Activated CD8-positive, alpha-beta memory T cell treated with anti-CD3 and anti-CD28 coated beads for 4 hours (primary cell): ENCODE data around the gene CLEC18A.
"Not testable (repeated sequence)": the region's sequence is repeated elsewhere in the genome, so short reads cannot be mapped to it uniquely, and the experiment has no call there.

Experiments used
- DNase-seq, 2 donors: peaks; one replicate each; pipeline ENCODE4 v3.0.0-alpha.2; 2020; ENCODE audit warnings: low read depth in 2 of 2

Gene CLEC18A

DNA sequence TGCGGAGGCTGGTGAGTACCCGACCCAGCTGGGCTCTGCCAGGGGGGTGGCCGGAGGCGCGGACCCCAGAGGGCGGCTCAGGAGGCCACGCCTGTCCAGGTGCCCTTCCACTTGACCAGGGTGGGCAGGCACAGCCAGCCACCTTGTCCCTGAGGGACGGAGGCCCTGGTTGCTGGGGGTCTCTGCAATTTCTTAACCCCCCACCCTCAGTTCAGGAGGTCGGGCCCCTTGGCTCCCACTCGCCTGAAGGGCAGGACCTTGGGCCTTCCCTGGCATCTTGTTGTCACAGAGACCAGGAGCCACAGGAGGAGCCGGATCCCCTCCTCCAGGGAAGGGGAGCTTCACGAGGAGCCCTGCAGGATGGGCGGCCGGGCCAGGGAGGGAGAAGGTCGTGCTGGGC is 982 bp downstream of the CLEC18A start:
- not testable (repeated sequence) for DNase-seq

DNA sequence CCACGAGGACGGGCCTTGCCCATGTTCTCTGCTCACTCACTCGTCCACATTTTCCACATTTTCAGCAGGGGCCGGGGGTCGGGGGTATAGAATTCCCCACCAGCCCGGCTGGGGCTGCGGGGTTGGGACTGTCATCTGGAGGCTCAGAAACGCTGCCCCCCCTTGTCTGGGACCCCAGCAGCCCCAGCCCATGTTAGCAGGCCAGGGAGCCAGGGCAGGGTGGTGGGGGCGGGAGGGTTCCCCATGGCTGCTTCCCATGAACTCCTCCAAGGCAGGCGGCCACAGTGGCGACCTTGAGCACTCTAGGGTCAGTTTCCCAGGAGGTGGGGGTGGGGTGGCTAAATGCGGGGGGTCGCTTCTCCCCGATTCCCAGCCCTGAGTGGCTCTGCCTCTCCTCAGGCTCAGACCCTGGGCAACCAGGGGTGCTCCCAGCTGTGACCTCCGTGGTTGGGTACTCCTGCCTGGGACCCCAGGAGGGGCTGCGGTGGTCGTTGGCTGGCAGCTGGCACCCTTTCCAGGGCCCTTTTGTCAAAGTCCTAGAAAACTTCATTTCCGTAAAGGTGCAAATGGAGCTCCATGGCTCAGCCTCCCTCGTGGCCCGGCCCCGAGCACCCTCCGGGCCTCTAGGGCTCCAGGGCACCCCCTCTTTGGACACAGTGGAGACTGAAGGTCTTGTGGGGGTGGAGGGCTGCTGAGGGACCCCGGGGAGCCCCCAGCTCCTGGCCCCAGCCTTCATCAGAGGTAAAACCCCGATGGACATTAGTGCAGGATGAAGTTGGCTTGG is 1.6 kb downstream of the CLEC18A start:
- DNase-seq = not testable (repeated sequence)

DNA sequence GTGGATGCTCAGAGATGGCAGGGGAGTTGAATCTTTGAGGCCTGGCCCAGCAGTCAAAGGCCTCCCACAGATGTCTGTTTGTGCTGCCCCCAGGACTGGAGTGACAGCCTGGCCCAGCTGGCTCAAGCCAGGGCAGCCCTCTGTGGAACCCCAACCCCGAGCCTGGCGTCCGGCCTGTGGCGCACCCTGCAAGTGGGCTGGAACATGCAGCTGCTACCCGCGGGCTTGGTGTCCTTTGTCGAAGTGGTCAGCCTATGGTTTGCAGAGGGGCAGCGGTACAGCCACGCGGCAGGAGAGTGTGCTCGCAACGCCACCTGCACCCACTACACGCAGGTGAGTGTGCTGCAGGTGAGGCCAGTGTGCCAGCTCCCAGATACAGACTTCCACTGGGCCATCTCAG is 3.1 kb downstream of the CLEC18A start:
- not testable (repeated sequence) for DNase-seq

DNA sequence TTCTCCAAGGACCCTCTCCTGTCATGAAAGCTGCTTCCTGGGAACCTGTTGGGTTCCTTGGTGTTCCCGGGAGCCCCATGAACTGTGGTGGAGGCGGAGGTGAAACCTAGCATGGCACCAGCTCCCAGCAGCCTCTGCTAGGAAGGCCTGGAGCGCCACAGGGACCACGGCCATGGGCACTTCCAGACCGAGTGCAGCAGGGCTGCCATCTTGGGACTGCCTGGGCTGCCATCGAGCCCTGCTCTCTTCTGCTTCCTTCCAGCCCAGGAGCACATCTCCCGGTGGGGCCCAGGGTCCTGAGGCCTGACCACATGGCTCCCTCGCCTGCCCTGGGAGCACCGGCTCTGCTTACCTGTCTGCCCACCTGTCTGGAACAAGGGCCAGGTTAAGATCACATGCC is 12.2 kb downstream of the CLEC18A start:
- DNase-seq = not testable (repeated sequence)

DNA sequence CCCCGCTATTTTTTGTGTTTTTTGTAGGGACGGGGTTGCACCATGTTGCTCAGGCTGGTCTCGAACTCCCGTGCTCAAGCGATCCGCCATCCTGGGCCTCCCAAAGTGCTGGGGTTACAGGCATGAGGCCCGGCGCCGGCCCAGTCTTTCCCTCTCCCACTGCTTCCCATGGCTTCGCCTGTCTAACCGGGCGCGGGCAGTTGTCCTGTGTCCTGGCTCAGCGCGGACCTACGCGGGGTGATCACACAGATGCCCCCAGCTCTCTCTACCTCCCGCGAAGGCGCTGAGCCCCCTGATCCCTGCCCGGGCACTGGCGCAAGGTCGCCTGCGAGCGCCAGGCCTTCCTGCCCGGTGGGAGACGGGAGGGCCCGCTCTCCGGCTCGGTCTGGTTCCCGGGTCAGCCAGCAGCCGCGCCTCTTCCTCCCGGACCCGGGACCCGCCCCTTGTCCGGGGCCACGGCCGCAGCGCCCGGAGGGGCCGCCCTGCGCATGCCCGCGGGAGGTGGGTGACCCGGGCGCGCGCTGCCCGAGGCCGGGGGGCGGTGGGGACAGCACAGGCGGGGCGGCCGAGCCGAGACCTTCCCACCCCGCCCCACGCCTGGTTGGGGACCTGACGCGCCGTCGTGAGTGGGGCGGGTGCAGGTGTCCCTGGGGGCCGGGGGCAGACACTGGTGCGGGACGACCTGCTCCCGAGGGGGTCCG is 14.0 kb downstream of the CLEC18A start:
- not testable (repeated sequence) for DNase-seq

DNA sequence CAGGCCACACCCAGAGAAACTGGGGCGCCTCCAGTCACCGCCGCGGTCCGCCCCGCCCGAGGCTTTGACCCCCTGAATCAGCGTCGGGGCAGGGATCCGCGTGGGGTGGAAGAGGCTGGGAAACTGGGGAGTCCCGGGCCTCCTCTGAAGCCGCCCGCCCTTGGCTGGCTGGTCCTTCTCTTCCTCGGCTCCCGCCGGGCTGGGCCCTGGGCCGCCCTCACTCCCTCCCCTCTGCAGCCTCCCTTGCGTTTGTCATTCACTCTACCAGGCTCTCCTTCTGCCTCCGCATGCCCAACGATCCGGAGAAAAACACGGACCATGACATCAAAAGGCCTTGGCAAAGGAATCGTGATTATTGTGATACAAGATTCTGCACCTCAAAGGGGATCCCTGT is 14.5 kb downstream of the CLEC18A start:
- not testable (repeated sequence) for DNase-seq

DNA sequence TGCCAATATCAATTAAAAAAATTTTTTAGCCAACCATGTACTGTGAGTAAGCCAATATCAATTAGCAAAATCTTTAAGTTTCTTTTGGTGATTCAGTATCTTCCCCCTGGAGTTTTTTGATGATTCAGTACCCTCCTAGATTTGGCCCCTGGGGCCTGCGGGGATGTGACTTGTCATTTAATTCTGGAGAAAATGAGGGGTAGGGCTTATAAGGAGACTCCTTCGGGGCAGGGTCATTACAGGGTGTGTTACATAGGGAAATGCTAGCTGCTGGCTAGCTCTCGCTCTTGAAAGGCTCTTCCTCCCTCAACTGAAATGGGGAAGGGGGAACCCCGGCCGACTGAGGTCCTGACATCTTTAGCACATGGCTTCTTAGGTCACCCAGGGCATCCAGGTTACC is 16.6 kb downstream of the CLEC18A start:
- DNase-seq = not testable (repeated sequence)

DNA sequence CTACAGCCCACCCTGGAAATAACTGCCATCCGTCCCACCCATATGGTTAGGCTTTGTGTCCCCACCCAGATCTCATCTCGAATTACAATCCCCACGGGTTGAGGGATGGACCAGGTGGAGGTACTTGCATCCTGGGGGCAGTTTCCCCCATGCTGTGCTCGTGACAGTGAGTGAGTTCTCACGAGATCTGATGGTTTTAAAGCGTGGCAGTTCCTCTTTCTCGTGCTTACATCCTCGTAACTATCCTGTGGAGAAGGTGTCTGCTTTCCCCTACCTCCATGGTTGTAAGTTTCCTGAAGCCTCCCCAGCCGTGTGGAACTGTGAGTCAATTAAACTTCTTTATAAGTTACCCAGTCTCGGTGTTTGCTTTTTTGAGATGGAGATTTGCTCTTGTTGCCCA is 17.0 kb downstream of the CLEC18A start:
- DNase-seq = not testable (repeated sequence)

DNA sequence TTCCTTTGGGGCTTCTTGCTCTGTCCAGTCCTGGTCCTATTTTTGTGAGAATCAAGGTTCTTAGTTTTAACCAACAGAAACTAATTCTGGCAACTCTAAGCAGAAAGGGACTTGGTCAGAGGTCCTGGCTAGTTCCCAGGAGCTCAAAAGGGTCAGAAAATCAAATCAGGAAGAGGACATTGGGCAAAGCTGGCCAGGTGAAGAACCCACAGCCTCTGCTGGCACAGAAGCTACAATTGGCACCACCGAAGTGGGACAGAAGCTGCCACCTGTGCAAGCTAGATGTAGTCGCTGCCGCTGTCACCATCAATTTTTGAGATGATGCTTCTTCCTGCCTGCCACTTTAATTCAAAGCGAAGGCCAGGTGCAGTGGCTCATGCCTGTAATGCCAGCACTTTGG is 18.5 kb downstream of the CLEC18A start:
- not testable (repeated sequence) for DNase-seq

DNA sequence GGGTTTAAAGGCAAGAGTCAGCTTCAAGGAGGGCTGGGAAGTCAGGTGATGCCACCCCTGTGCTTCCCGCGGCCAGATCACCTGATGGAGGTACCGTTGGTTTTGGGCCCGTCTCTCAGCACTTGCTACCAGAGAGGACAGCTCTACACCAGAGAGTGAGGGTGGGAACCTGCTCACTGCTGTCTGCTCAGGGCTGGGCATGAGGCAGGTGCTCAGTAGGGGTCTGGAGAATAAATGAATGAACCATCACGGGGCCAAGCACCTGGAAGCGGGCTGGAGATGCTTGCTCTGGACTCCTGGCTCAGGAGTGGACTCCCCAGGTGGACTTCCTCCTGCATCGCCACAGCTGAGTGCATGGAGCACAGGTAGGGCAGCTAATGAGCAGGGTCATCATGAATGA is 21.0 kb downstream of the CLEC18A start:
- not testable (repeated sequence) for DNase-seq

DNA sequence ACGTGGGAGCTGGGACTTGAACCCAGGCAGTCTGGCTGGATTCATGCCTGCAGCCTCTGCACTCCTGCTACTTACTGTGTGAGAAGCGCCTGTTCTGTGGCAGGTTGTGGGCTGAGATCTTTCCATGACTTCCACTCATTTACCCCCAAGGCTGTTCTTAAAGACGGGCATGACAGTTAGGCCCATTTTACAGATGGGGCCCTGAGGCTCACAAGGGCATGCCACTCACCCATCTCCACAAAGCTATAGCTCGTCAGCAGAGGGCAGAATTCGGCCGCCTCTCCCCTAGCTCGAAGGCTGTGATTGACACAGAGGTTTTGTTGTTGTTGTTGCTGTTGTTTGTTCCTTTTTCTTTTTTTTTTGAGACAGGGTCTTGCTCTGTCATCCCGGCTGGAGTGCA is 21.8 kb downstream of the CLEC18A start:
- not testable (repeated sequence) for DNase-seq

DNA sequence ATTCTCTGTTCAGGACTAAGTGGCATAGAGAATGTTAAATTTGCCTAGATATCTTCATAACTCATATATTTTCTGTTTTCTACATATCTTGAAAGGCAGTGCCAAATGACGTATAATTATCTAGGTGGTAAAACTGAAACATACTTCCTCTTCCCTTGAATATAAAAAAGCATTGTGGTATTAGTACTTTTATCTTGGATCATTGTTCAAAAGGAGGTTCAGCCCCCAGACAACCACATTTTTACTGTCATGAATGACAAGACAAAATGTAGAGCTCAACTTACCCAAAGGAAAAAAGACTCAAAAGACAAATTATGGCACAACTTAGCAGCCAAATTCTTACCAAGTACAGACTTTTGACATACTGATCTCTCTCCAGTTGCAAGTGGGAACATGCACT is 34.1 kb downstream of the CLEC18A start:
- DNase-seq = not testable (repeated sequence)

DNA sequence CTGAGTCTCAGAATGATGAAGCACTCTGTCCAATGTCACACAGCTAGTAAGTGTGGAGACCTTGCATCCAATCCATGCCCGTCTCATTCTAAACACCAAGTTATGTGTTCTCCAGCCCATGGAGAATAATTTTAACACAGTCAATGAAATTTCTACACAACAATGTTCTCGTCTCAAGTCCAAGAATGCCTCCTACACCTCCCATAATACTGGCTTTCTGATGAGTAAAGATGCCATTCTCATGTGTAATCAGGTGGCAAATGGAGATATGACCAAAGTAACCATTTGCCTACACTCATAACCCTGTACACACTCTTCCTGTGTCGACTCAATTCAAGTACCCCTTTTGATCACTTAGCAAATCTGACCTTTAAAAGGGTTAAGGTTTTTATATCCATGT is 46.8 kb downstream of the CLEC18A start:
- DNase-seq = not testable (repeated sequence)

DNA sequence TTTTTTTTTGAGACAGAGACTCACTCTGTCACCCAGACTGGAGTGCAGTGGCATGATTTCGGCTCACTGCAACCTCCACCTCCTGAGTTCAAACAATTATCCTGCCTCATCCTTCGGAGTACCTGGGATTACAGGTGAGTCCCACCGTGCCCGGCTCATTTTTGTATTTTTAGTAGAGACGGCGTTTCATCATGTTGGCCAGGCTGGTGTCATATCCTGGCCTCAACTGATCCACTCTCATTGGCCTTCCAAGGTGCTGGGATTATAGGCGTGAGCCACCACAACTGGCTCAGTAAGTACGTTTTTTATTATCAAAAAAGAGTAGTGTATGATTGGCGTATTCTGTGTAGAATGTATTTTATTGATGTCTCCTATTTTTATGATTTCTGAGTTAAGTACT is 48.7 kb downstream of the CLEC18A start:
- not testable (repeated sequence) for DNase-seq

DNA sequence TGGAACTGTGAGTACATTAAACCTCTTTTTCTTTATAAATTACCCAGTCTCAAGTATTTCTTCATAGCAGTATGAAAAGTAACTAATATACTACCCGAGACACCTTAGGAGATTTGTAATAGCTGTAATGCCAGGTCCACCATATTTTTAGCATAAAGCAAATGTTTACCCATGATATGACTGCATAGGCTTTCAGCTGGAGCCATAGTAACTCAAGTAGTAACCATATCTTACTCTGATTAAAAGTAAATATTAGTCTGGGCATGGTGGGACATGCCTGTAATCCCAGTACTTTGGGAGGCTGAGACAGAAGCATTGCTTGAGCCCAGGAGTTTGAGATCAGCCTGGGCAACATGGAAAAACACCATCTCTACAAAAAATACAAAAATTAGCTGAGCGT is 52.4 kb downstream of the CLEC18A start:
- not testable (repeated sequence) for DNase-seq

DNA sequence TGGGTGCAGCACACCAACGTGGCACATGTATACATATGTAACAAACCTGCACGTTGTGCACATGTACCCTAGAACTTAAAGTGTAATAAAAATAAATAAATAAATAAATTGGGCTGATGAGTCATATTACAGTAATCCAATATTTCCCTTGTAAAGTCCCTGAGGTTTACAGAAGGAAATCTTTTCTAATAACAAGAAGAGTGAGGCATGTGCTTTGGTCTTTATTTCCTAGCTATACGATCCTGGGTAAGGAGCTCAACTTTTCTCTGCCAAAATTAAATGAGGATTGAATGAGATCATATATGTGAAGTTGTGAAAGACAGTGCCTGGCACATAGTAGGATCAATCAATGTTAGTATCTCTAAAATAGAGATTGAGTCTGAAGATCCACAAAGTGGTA is 57.5 kb downstream of the CLEC18A start:
- DNase-seq = not testable (repeated sequence)

DNA sequence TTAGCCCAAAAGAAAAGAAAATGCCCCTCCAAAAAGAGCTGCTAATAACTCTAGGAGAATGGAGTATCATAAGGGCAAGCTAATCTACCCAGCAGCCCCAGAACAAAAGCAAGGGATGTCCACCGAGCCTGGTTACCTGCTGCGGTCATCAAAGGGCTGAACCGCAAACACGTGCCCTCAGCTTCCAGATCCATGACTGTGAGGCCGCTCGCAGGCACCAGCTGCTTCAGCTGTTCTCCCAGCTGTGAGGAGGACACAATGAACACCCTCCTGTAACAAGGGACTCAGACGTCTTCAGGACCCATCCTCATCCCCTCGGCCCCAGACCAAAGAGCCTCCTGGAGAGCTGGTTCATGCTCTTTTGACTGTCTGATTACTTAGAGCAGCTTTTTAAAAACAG is 59.5 kb downstream of the CLEC18A start:
- not testable (repeated sequence) for DNase-seq

DNA sequence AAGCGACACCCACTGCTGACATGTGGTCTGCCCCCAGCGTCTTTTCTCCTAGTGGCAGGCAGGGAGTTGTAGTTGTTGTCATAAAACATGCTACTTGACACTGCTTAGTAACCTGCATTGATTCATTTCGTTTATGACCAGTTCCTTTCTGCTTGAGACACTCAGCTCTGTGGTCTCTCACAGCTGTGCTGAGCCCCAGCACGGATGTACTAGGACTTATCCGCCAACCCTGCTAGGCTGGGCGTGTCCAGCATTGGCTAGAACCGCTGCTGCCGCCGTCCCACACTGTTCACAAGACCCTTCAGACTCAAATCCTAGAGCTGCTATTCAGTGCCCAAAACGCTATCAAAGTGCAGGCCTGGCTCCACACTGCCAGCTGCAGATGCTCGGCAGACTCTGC is 60.0 kb downstream of the CLEC18A start:
- not testable (repeated sequence) for DNase-seq

DNA sequence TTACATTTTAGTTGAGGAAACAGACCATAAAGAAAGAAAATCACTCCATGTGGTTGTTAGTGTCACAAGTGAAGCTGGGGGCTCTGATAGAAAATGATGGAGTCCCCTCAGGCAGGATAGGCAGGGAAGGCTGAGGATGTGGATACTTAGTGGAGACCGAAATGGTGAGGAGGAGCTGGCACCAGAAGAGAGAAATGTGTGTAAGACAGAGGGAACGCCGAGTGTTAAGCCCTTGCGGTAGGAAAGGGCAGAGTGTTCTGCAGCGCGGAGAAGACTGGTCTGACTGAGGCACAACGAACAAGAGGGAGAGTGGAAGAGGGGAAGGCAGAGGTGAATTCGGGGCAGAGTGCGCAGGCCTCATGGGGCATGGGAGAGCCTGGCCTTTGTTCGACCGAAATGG is 61.2 kb downstream of the CLEC18A start:
- DNase-seq = not testable (repeated sequence)

DNA sequence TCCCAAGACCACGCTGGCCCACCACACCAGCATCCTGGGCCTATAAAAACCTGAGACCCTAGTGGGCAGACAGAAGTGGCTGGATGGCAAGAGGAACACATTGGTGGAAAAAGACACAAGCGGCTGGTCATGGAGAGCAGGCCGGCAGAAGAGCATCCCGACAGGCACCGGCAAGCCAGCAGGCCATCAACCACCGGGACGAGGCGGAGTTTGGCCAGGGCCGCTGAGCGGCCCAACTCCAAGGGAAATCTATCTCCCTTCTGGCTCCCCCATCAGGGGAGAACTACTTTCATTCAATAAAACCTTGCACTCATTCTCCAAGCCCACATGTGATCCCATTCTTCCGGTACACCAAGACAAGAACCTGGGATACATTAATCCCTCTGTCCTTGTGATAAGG is 61.8 kb downstream of the CLEC18A start:
- not testable (repeated sequence) for DNase-seq
